ENCODE measurements around the gene HECW1. TPM values are rescaled to one million over a fixed set of nuclear protein-coding genes. Genes with fewer than 3 reads are reported as not detected.
A peak's percentile ranks its signal among the peaks of the same experiment; 100 is the strongest.

HECW1 gene
- total RNA-seq, 2 donors from 2014 or later, result not detected

- H3K27ac Mint-ChIP-seq, result peak overlapping the region in 1 of 2 donors; percentile 17
- no peak for DNase-seq (ENCODE audit: low spot score in 2 of 2)
- peaks cover 5 to 6% of the 10 kb centered on the region in 2 donors for H3K9me3 Mint-ChIP-seq
- ATAC-seq, result peak in 1 of 2 donors; percentile 34
- no peaks in the 10 kb centered on the region for H3K36me3 Mint-ChIP-seq
Measured at GRCh38 chr7:43431020-43431595, 318.7 kb downstream of the HECW1 start.

- DNase-seq (ENCODE audit: low spot score in 2 of 2) (no peak), ATAC-seq (no peak)
- Mint-ChIP-seq H3K36me3 (no peaks in the 10 kb centered on the region), H3K27ac (no peak overlapping the region), H3K9me3 (peaks cover 0 to 6% of the 10 kb centered on the region in 2 donors)
Measured at GRCh38 chr7:43433639-43434038, 321.2 kb downstream of the HECW1 start.

- DNase-seq (ENCODE audit: low spot score in 2 of 2) (no peak), ATAC-seq (no peak)
- H3K36me3 Mint-ChIP-seq, result no peaks in the 10 kb centered on the region
- no peaks in the 10 kb centered on the region for H3K9me3 Mint-ChIP-seq
- H3K27ac Mint-ChIP-seq, result no peak overlapping the region
Measured at GRCh38 chr7:43437001-43437400, 324.6 kb downstream of the HECW1 start.

- Mint-ChIP-seq H3K9me3 (no peaks in the 10 kb centered on the region), H3K36me3 (no peaks in the 10 kb centered on the region), H3K27ac (no peak overlapping the region)
- DNase-seq (ENCODE audit: low spot score in 2 of 2) (no peak), ATAC-seq (no peak)
Measured at GRCh38 chr7:43438897-43439479, 326.5 kb downstream of the HECW1 start.

GRCh38 chr7:43439631-43440401 is 327.4 kb downstream of the HECW1 start:
- peak in 1 of 2 donors; percentile 62 for DNase-seq (ENCODE audit: low spot score in 2 of 2)
- no peaks in the 10 kb centered on the region for H3K36me3 Mint-ChIP-seq
- H3K27ac Mint-ChIP-seq, result no peak overlapping the region
- H3K9me3 Mint-ChIP-seq, result no peaks in the 10 kb centered on the region
- peak; percentile 69 to 80 for ATAC-seq

GRCh38 chr7:43441231-43442130 is 329.0 kb downstream of the HECW1 start:
- H3K36me3 Mint-ChIP-seq, result no peaks in the 10 kb centered on the region
- ATAC-seq, result no peak
- H3K9me3 Mint-ChIP-seq, result no peaks in the 10 kb centered on the region
- DNase-seq (ENCODE audit: low spot score in 2 of 2), result no peak
- no peak overlapping the region for H3K27ac Mint-ChIP-seq

- no peaks in the 10 kb centered on the region for H3K9me3 Mint-ChIP-seq
- H3K27ac Mint-ChIP-seq, result no peak overlapping the region
- DNase-seq (ENCODE audit: low spot score in 2 of 2) (no peak), ATAC-seq (no peak)
- no peaks in the 10 kb centered on the region for H3K36me3 Mint-ChIP-seq
Measured at GRCh38 chr7:43443381-43443780, 330.9 kb downstream of the HECW1 start.

GRCh38 chr7:43444711-43445578 is 332.5 kb downstream of the HECW1 start:
- Mint-ChIP-seq H3K27ac (no peak overlapping the region), H3K36me3 (no peaks in the 10 kb centered on the region), H3K9me3 (no peaks in the 10 kb centered on the region)
- no peak for DNase-seq (ENCODE audit: low spot score in 2 of 2)
- no peak for ATAC-seq

GRCh38 chr7:43449577-43449976 is 337.1 kb downstream of the HECW1 start:
- Mint-ChIP-seq H3K9me3 (no peaks in the 10 kb centered on the region), H3K27ac (no peak overlapping the region), H3K36me3 (no peaks in the 10 kb centered on the region)
- ATAC-seq (no peak), DNase-seq (ENCODE audit: low spot score in 2 of 2) (no peak)

GRCh38 chr7:43450894-43451293 is 338.4 kb downstream of the HECW1 start:
- DNase-seq (ENCODE audit: low spot score in 2 of 2) (no peak), ATAC-seq (no peak)
- Mint-ChIP-seq H3K36me3 (no peaks in the 10 kb centered on the region), H3K9me3 (no peaks in the 10 kb centered on the region), H3K27ac (no peak overlapping the region)

GRCh38 chr7:43454936-43455518 is 342.6 kb downstream of the HECW1 start:
- H3K27ac Mint-ChIP-seq, result no peak overlapping the region
- ATAC-seq (no peak), DNase-seq (ENCODE audit: low spot score in 2 of 2) (no peak)
- H3K36me3 Mint-ChIP-seq, result no peaks in the 10 kb centered on the region
- no peaks in the 10 kb centered on the region for H3K9me3 Mint-ChIP-seq

- Mint-ChIP-seq H3K27ac (no peak overlapping the region), H3K36me3 (no peaks in the 10 kb centered on the region), H3K9me3 (no peaks in the 10 kb centered on the region)
- no peak for ATAC-seq
- no peak for DNase-seq (ENCODE audit: low spot score in 2 of 2)
Measured at GRCh38 chr7:43456200-43456599, 343.8 kb downstream of the HECW1 start.

- H3K27ac Mint-ChIP-seq, result no peak overlapping the region
- no peak for ATAC-seq
Measured at GRCh38 chr7:43458330-43459018, 346.0 kb downstream of the HECW1 start.

GRCh38 chr7:43459019-43459337 is 346.5 kb downstream of the HECW1 start:
- DNase-seq (ENCODE audit: low spot score in 2 of 2) (no peak), ATAC-seq (no peak)
- H3K27ac Mint-ChIP-seq, result no peak overlapping the region
- H3K9me3 Mint-ChIP-seq, result no peaks in the 10 kb centered on the region
- no peaks in the 10 kb centered on the region for H3K36me3 Mint-ChIP-seq

More at GRCh38 chr7:43458330-43459018, 346.0 kb downstream of the HECW1 start:
- no peak for DNase-seq (ENCODE audit: low spot score in 2 of 2)
- no peaks in the 10 kb centered on the region for H3K9me3 Mint-ChIP-seq
- H3K36me3 Mint-ChIP-seq, result no peaks in the 10 kb centered on the region

- H3K27ac Mint-ChIP-seq, result no peak overlapping the region
- no peaks in the 10 kb centered on the region for H3K36me3 Mint-ChIP-seq
- no peak for ATAC-seq
- H3K9me3 Mint-ChIP-seq, result no peaks in the 10 kb centered on the region
- DNase-seq (ENCODE audit: low spot score in 2 of 2), result no peak
Measured at GRCh38 chr7:43460733-43461348, 348.4 kb downstream of the HECW1 start.

Data from activated naive CD4-positive, alpha-beta T cell treated with anti-CD3 and anti-CD28 coated beads, Interleukin-2, amount 50 U/mL, for 72 hours (primary cell).